Right atrium auricular region (tissue), 2 donors: ENCODE data around the gene HIC2. TPM values are rescaled to one million over a fixed set of nuclear protein-coding genes. Genes with fewer than 3 reads are reported as not detected.
"Not testable (repeated sequence)": the region's sequence is repeated elsewhere in the genome, so short reads cannot be mapped to it uniquely, and the experiment has no call there.

Experiments
- DNase-seq: peaks from one replicate; pipeline ENCODE4 v3.0.0-alpha.2; 2019; ENCODE audit warnings: low spot score
- H3K27ac ChIP-seq, 2 donors: fragments of 200-600 bp; sonication (generic); 1 replicate in 1 of 2; 2 replicates in 1 of 2; pipeline ENCODE4 v1.5.1; 2016 to 2019
- H3K27me3 ChIP-seq, 2 donors: fragments of 200-600 bp; sonication (generic); one replicate each; pipeline versions ENCODE4 v1.5.1 to v1.6.0; 2017 to 2019
- H3K36me3 ChIP-seq: fragments of 200-600 bp; sonication (generic); one replicate; pipeline ENCODE4 v1.5.1; 2016
- H3K4me1 ChIP-seq, 2 donors: fragments of 200-600 bp; sonication (generic); one replicate each; pipeline versions ENCODE4 v1.5.1 to v1.6.0; 2017 to 2019
- H3K4me3 ChIP-seq, 2 donors: fragments of 200-600 bp; sonication (generic); 1 replicate in 1 of 2; 2 replicates in 1 of 2; pipeline ENCODE4 v1.5.1; 2017 to 2019; ENCODE audit warnings: mild to moderate bottlenecking in 1 of 2, moderate library complexity in 1 of 2
- H3K9me3 ChIP-seq, 2 donors: fragments of 200-600 bp; sonication (generic); one replicate each; pipeline ENCODE4 v1.5.1; 2019
- total RNA-seq, 2 donors: library from RNA; depleted of rRNA; stranded (reverse); fragments of >200 nt; gene quantifications; one replicate each; pipeline ENCODE4 v1.1.0, GENCODE V29; 2016
- TF ChIP-seq, protein P1 (sequence below), 2 donors: fragments of 200-600 bp; sonication (generic); IDR thresholded peaks; one replicate each; pipeline ENCODE4 v1.5.1; 2019; ENCODE audit warnings: antibody characterized with exemption in 2 of 2

The HIC2 gene
- total RNA-seq, 2 donors from 2014 or later, result 1.8 to 3.3 TPM

DNA sequence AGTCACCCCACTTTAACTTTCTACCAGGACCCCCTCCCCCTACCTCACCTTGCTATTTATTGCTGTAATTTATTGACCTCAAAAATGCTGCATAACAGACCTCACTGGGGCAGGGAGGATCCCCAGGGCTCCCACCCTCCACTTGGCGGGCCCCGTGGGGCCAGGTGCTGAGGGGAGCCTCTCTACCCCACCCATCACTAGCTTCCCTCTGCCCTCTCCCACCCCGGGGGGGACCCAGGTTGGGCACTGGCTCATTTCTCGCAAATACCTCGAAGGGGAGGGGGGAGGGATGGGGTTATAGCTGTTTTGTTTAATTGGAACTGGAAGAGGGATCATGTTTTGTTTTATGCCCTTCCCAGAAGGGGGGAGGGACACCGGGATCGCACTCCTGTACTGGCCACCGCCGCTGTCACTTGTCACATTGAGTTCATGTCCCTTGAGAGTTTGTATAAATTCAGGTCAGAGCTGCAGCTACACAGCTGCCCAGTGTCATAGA, 33.7 kb downstream of the HIC2 start:
- peak; percentile 9 for DNase-seq
- Histone ChIP-seq H3K36me3 (peaks cover 11% of the 10 kb centered on the region), H3K27me3 (no peaks in the 10 kb centered on the region), H3K4me3 (no peak overlapping the region), H3K27ac (no peak overlapping the region), H3K4me1 (no peaks in the 10 kb centered on the region), H3K9me3 (no peaks in the 10 kb centered on the region)
- TF ChIP-seq, protein P1, sequence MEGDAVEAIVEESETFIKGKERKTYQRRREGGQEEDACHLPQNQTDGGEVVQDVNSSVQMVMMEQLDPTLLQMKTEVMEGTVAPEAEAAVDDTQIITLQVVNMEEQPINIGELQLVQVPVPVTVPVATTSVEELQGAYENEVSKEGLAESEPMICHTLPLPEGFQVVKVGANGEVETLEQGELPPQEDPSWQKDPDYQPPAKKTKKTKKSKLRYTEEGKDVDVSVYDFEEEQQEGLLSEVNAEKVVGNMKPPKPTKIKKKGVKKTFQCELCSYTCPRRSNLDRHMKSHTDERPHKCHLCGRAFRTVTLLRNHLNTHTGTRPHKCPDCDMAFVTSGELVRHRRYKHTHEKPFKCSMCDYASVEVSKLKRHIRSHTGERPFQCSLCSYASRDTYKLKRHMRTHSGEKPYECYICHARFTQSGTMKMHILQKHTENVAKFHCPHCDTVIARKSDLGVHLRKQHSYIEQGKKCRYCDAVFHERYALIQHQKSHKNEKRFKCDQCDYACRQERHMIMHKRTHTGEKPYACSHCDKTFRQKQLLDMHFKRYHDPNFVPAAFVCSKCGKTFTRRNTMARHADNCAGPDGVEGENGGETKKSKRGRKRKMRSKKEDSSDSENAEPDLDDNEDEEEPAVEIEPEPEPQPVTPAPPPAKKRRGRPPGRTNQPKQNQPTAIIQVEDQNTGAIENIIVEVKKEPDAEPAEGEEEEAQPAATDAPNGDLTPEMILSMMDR (IDR thresholded peaks at IDR 0.05), result no peak

DNA sequence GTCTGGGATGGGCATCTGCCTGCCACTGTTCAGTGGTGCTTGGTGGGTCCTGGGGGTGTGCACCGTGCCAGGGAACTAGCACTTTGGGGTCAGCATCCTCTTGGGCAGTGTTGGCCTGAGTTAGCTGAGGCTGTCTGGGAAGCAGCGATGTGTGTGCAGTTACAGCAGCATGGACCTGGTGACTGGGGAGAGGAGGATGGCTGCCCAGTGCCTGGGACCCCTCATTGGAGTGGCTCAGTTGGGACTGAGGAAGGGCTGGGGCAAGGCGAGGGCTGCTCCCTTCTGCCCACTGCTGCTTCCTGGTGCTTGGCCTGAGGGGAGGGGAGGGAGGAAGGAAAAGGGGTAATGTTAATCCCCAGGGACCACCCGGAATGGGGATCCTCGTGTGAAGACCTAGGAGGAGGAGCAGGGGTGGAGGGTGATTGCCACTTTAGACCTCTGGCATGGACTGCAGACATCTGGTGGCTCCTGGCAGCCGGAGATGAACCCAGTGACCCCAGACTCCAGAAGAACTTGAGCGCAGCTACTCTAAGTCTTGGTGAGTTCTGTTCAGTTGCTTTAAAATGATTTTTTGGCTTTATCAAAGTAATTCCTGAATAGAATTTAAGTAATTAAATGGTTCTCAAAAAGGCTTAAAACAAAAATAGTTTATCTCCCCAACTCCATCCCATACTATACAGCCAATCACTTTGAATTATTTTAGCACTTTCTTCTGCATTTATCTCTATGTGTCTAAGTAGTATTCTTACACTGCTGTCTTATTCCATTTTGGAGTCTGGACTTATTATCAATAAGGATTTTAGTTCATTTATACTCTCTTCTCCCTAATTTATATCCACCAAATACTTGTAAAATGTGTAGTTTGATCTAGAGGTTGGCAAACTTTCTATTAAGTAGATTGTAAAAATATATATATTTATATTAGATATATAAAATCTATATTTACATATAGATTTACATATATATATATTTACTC, 34.7 kb downstream of the HIC2 start:
- no peaks in the 10 kb centered on the region for H3K27me3 ChIP-seq
- H3K36me3 ChIP-seq, result peaks cover 2% of the 10 kb centered on the region
- no peak overlapping the region for H3K4me3 ChIP-seq
- TF ChIP-seq, protein P1 (IDR thresholded peaks at IDR 0.05), result no peak
- peak; percentile 36 for DNase-seq
- H3K4me1 ChIP-seq, result no peaks in the 10 kb centered on the region
- no peak overlapping the region for H3K27ac ChIP-seq
- no peaks in the 10 kb centered on the region for H3K9me3 ChIP-seq

DNA sequence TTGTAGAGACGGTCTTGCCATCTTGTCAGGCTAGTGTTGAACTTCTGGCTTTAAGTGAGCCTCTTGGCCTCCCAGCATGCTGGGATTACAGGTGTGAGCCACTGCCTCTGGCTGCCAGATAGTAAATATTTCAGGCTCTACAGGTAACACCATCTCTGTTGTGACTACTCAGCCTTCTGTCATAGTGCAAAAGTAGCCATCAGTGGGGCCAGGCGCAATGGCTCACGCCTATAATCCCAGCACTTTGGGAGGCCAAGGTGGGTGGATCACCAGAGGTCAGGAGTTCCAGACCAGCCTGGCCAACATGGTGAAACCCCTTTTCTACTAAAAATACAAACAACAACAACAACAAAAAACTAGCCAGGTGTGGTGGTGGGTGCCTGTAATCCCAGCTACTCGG, 35.5 kb downstream of the HIC2 start:
- not testable (repeated sequence) for H3K27ac ChIP-seq, H3K36me3 ChIP-seq, H3K4me1 ChIP-seq, H3K9me3 ChIP-seq, H3K27me3 ChIP-seq, H3K4me3 ChIP-seq
- DNase-seq, result peak; percentile 21

DNA sequence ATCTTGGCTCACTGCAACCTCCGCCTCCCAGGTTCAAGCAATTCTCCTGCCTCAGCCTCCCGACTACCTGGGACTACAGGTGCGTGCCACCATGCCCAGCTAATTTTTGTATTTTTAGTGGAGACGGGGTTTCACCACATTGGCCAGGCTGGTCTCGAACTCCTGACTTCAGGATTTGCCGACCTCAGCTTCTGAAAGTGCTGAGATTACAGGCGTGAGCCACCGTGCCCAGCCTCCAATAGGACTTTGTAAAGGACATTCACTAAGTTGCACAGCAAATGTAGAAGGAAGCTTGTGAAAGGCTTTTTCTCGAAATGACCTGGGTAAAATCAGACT, 37.8 kb downstream of the HIC2 start:
- not testable (repeated sequence) for H3K4me1 ChIP-seq, H3K4me3 ChIP-seq, H3K9me3 ChIP-seq, H3K36me3 ChIP-seq, H3K27me3 ChIP-seq, DNase-seq, H3K27ac ChIP-seq

DNA sequence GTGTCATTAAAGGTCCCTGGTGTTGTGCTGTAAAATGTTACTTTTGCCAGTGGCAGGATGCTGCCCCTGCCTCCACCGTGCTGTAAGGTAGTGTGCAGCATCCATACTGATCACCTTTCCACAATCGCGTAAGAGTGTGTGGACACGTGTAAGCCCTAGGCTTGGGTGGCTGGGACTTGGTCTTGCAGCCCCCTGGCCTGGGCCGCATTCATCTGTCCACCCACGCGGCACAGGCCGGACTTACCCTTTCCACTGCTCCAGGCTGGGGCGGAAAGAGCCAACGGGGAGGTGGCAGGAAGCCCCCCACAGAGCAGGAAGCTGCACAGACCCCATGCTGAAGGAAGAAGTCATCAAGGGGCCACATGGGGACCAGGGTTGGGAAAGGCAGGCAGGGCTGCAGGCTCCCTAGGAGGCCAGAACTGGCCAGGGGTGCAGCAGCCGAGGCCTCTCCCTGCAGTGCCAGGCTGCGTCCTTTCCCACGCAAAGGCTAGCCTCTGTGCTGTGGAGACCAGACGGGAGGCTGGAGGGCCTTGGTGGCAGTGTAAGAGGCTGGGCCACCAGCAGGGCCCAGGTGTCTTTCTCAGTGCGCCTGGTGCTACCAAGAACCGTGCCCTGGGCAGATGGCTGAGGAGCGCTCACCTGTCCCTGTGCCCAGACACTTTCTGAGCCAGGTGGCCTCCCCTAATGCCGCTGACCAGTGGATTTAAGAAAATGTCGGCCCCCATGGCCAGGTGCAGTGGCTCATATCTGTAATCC, 38.3 kb downstream of the HIC2 start:
- Histone ChIP-seq H3K4me1 (no peaks in the 10 kb centered on the region), H3K27ac (no peak overlapping the region), H3K36me3 (no peaks in the 10 kb centered on the region), H3K4me3 (no peak overlapping the region), H3K27me3 (no peaks in the 10 kb centered on the region), H3K9me3 (no peaks in the 10 kb centered on the region)
- peak; percentile 53 for DNase-seq
- TF ChIP-seq, protein P1 (IDR thresholded peaks at IDR 0.05), result no peak

DNA sequence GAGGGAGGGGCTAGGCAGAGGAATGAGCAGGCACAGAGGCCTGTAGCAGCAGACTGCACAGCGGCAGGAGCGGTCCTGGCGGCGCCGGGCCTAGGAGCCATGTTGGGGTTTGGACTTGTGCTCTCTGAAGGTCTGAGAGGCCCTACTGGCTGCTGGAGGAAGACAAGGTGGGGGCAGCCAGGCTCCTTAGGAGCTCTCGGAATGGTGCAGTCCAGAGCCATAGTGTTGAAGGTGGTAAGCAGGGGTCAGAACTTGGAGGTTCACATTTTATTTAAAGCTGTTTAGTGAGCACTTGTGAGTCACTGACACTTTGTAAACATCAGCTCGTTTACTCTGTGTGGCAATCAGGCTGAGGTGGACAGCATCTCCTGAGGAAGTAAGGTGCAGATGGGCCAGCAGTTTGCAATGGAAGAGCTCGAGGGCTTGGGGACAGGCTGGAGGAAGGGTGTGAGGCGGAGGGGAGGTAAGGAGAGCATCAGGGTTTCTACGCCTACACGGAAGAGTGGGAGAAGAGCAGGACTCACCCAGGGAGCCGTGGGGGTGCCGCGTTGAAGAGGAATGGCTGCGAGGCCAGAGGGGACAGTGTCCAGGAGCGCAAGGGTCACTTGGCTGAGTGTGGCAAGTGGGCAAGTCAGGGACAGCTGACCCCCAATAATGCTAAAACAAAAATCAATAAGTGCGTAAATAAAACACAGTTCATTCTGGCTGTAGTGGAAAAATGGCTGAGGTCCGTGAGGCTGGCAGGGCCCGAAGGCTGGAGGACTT, 40.0 kb downstream of the HIC2 start:
- DNase-seq, result no peak
- Histone ChIP-seq H3K4me3 (no peak overlapping the region), H3K27ac (no peak overlapping the region), H3K9me3 (no peaks in the 10 kb centered on the region), H3K36me3 (no peaks in the 10 kb centered on the region), H3K27me3 (no peaks in the 10 kb centered on the region), H3K4me1 (no peaks in the 10 kb centered on the region)
- TF ChIP-seq, protein P1 (IDR thresholded peaks at IDR 0.05), result no peak

DNA sequence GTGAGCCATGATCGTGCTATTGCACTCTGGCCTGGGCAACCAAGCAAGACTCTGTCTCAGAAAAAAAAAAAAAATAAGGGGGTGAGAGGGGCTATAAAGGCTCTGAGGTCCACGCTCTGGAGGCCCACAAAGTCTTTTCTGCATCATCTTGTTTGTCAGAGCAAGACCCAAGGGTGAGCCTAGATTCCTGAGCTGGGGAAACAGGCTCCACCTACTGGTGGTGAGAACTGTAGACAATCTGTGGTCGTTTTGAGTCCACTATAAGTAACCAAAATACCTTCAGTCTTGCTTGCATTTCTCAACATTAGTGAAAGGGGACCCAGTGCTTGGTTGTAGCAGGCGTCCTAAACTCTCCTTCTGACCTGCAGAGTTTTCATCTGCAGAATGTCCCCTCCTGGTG, 45.5 kb downstream of the HIC2 start:
- H3K36me3 ChIP-seq, H3K9me3 ChIP-seq, H3K27me3 ChIP-seq, H3K4me3 ChIP-seq, H3K4me1 ChIP-seq, H3K27ac ChIP-seq, DNase-seq: not testable (repeated sequence)

DNA sequence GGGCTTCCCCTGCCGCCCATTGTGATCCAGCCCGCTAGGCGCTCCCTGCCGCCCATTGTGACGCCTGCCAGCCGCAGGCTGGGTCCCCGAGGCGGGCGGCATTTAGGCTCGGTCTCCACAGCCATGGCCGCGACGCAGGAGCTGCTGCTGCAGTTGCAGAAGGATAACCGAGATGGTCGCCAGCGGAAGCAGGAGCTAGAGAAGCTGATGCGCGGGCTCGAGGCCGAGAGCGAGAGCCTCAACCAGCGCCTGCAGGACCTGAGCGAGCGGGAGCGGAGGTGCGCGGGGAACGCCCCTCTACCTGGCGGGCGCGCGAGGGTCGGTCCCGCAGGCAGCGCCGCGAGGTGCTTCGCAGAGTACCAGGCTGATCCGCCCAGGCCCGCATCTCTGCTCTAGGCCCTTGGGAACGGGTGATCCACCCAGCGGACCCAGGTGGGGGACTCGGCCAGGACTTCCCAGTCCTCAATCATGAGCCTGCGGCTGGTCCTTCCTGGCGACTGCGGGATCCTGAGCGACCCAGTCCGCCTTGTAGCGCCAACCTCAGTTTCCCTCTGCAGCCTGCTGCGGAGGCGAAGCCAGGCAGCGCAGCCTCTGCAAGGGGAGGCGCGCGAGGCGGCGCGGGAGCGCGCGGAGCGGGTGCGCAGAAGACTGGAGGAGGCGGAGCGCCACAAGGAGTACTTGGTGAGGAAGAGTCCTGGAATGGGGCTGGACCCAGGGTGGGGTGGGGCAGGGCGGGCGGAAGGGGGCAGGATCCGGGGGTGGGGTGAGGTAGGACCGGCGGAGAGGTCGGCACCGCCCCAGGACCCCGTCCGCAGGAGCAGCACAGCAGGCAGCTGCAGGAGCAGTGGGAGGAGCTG, 50.4 kb downstream of the HIC2 start, which contains the start of gene TMEM191C:
TMEM191C (plus strand) TSS at position 51 of the 857 bp plus-strand sequence; CDS start at position 124, 73 bp downstream.
- H3K27ac ChIP-seq, result peak within 1 kb of the TSS in 1 of 2 donors; percentile 26
- H3K4me3 ChIP-seq, result peak within 1 kb of the TSS; percentile 39 to 54
- H3K36me3 ChIP-seq, H3K27me3 ChIP-seq, DNase-seq, H3K9me3 ChIP-seq, H3K4me1 ChIP-seq: not testable (repeated sequence)
